Loucy (cell line): ENCODE measurements around the gene NKAIN2.

Experiments used
- EZH2phosphoT487 ChIP-seq: fragments of 200-600 bp; IDR thresholded peaks from 2 replicates; pipeline ENCODE4 v1.6.1; 2018; ENCODE audit warnings: antibody characterized with exemption, mild to moderate bottlenecking, moderate library complexity, borderline replicate concordance
- TF ChIP-seq, protein P1 (sequence below): fragments of 200-600 bp; sonication (generic); conservative IDR thresholded peaks from 2 replicates; pipeline ENCODE4 v1.5.1; 2014; ENCODE audit warnings: mild to moderate bottlenecking, antibody characterized with exemption, low read length

GRCh38 chr6:124132256-124132655, 328.6 kb downstream of the NKAIN2 start:
- TF ChIP-seq, protein P1, sequence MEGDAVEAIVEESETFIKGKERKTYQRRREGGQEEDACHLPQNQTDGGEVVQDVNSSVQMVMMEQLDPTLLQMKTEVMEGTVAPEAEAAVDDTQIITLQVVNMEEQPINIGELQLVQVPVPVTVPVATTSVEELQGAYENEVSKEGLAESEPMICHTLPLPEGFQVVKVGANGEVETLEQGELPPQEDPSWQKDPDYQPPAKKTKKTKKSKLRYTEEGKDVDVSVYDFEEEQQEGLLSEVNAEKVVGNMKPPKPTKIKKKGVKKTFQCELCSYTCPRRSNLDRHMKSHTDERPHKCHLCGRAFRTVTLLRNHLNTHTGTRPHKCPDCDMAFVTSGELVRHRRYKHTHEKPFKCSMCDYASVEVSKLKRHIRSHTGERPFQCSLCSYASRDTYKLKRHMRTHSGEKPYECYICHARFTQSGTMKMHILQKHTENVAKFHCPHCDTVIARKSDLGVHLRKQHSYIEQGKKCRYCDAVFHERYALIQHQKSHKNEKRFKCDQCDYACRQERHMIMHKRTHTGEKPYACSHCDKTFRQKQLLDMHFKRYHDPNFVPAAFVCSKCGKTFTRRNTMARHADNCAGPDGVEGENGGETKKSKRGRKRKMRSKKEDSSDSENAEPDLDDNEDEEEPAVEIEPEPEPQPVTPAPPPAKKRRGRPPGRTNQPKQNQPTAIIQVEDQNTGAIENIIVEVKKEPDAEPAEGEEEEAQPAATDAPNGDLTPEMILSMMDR = no peak
- TF ChIP-seq EZH2phosphoT487 = no peak
